Small intestine (tissue), 7 donors: ENCODE results near the gene DDR1. TPM values are rescaled to one million over a fixed set of nuclear protein-coding genes. Genes with fewer than 3 reads are reported as not detected.

Experiments
- DNase-seq, 2 donors: peaks; one replicate each; pipeline versions ENCODE4 v3.0.0 to v3.0.0-alpha.2; 2013
- FAIRE-seq: peaks from 2 replicates; lab custom pipeline; 2012; peaks lifted over from hg19 to GRCh38; lab: Jason Lieb, UNC
- H3K27ac ChIP-seq, 3 donors: one replicate each; pipeline ENCODE4 v1.5.1; 2013; ENCODE audit warnings: low read length in 2 of 3, mild to moderate bottlenecking in 2 of 3, control low read depth in 1 of 3, inconsistent platforms in 1 of 3, low read depth in 1 of 3, moderate library complexity in 1 of 3
- H3K27me3 ChIP-seq, 3 donors: one replicate each; pipeline ENCODE4 v1.6.1; 2013; ENCODE audit warnings: low read length in 3 of 3, inconsistent platforms in 1 of 3; ENCODE audit not compliant: control insufficient read depth in 3 of 3, insufficient read depth in 3 of 3
- H3K36me3 ChIP-seq, 3 donors: one replicate each; pipeline ENCODE4 v1.6.1; 2013; ENCODE audit warnings: low read length in 3 of 3, inconsistent platforms in 1 of 3, low read depth in 1 of 3, mild to moderate bottlenecking in 1 of 3, moderate library complexity in 1 of 3; ENCODE audit not compliant: control insufficient read depth in 3 of 3, insufficient read depth in 2 of 3
- H3K4me1 ChIP-seq, 3 donors: one replicate each; pipeline ENCODE4 v1.6.1; 2013; ENCODE audit warnings: low read length in 2 of 3, inconsistent platforms in 1 of 3, low read depth in 1 of 3, mild to moderate bottlenecking in 1 of 3, moderate library complexity in 1 of 3; ENCODE audit not compliant: control insufficient read depth in 3 of 3, insufficient read depth in 2 of 3
- H3K4me3 ChIP-seq, 3 donors: one replicate each; pipeline ENCODE4 v1.5.1; 2013; ENCODE audit warnings: low read length in 3 of 3, control low read depth in 1 of 3, inconsistent platforms in 1 of 3, low read depth in 1 of 3, mild to moderate bottlenecking in 1 of 3, moderate library complexity in 1 of 3
- H3K9me3 ChIP-seq, 2 donors: one replicate each; pipeline ENCODE4 v1.6.1; 2013; ENCODE audit warnings: low read depth in 1 of 2, low read length in 1 of 2; ENCODE audit not compliant: control insufficient read depth in 2 of 2, insufficient read depth in 1 of 2
- WGBS, 3 donors: extraction: QIAGEN DNeasy Blood & Tissue Kit; methylation state at CpG; one replicate each; pipeline ENCODE4 v1.1.7; 2013; 5-methylcytosine and 5-hydroxymethylcytosine counted together
- polyA plus RNA-seq, 4 donors: library from polyadenylated mRNA; stranded (reverse) in 3 of 4; unstranded in 1 of 4; fragments of 200-250 nt in 3 of 4; fragments of 120-200 nt in 1 of 4; gene quantifications; one replicate each; pipeline versions ENCODE4 v1.2.1 to v1.2.3, GENCODE V29; 2013
- donor health status: healthy with polysubstance abuse.
- donor health status: control.
- donor health status: control.
- donor health status: Bipolar disorder and iron deficiency.
- donor health status: healthy.

Gene DDR1
- polyA plus RNA-seq, 4 donors, result 45.7 to 185 (median 66.5) TPM

- FAIRE-seq (no peak), DNase-seq (no peak)
- Histone ChIP-seq H3K9me3 (no peaks in the 10 kb centered on the region), H3K4me1 (peaks cover 0 to under 1% (median 0%) of the 10 kb centered on the region in 3 donors), H3K36me3 (peaks cover 8 to 82% (median 30%) of the 10 kb centered on the region in 3 donors), H3K27me3 (no peaks in the 10 kb centered on the region), H3K27ac (no peak overlapping the region), H3K4me3 (no peak overlapping the region)
- WGBS, 3 donors, result 84 to 90% (median 87%) methylated on average over 19 to 21 of the region's 21 CpGs
Observed at GRCh38 chr6:30891816-30892538, 7.7 kb downstream of the DDR1 start.

GRCh38 chr6:30893001-30893591 is 8.8 kb downstream of the DDR1 start:
- H3K4me1 ChIP-seq, result no peaks in the 10 kb centered on the region
- DNase-seq (no peak), FAIRE-seq (no peak)
- 89 to 91% (median 89%) methylated on average over 14 to 16 of the region's 16 CpGs for WGBS, 3 donors
- peaks cover 13 to 93% (median 36%) of the 10 kb centered on the region in 3 donors for H3K36me3 ChIP-seq
- no peak overlapping the region for H3K4me3 ChIP-seq
- no peaks in the 10 kb centered on the region for H3K9me3 ChIP-seq
- no peak overlapping the region for H3K27ac ChIP-seq
- H3K27me3 ChIP-seq, result no peaks in the 10 kb centered on the region

DNA sequence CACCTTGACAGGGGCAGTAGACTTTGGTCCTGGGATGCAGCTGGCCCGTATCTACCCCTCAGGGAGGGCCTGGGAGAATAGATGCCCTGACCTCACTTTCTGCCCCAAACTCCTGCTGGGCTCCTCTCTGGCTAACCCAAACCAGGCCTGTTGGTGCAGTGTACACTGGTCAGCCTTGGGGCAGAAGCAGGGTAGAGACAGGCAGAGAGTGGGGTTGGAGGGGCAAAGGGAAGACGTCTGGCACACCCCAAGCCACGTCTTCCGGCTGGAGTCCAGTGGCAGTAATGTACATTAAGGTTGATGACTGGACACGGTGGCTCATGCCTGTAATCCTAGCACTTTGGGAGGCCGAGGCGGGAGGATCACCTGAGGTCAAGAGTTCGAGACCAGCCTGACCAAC is 9.3 kb downstream of the DDR1 start:
- Histone ChIP-seq H3K36me3 (peaks cover 13 to 96% (median 41%) of the 10 kb centered on the region in 3 donors), H3K9me3 (no peaks in the 10 kb centered on the region), H3K4me3 (no peak overlapping the region), H3K27me3 (no peaks in the 10 kb centered on the region), H3K27ac (no peak overlapping the region), H3K4me1 (no peaks in the 10 kb centered on the region)
- DNase-seq (no peak), FAIRE-seq (no peak)
- WGBS, 3 donors, result 89 to 91% (median 90%) methylated on average over 8 of the region's 8 CpGs

GRCh38 chr6:30894381-30894780 is 10.1 kb downstream of the DDR1 start:
- H3K4me1 ChIP-seq, result no peaks in the 10 kb centered on the region
- 89 to 96% (median 94%) methylated on average over 12 of the region's 12 CpGs for WGBS, 3 donors
- FAIRE-seq (no peak), DNase-seq (no peak)
- no peaks in the 10 kb centered on the region for H3K9me3 ChIP-seq
- no peak overlapping the region for H3K27ac ChIP-seq
- no peak overlapping the region for H3K4me3 ChIP-seq
- no peaks in the 10 kb centered on the region for H3K27me3 ChIP-seq
- peaks cover 13 to 96% (median 39%) of the 10 kb centered on the region in 3 donors for H3K36me3 ChIP-seq

GRCh38 chr6:30894935-30895334 is 10.6 kb downstream of the DDR1 start:
- Histone ChIP-seq H3K9me3 (no peaks in the 10 kb centered on the region), H3K27ac (no peak overlapping the region), H3K36me3 (peaks cover 13 to 94% (median 35%) of the 10 kb centered on the region in 3 donors), H3K27me3 (no peaks in the 10 kb centered on the region), H3K4me3 (no peak overlapping the region), H3K4me1 (no peaks in the 10 kb centered on the region)
- no peak for DNase-seq
- FAIRE-seq, result no peak
- 93 to 96% (median 93%) methylated on average over 3 of the region's 3 CpGs for WGBS, 3 donors

DNA sequence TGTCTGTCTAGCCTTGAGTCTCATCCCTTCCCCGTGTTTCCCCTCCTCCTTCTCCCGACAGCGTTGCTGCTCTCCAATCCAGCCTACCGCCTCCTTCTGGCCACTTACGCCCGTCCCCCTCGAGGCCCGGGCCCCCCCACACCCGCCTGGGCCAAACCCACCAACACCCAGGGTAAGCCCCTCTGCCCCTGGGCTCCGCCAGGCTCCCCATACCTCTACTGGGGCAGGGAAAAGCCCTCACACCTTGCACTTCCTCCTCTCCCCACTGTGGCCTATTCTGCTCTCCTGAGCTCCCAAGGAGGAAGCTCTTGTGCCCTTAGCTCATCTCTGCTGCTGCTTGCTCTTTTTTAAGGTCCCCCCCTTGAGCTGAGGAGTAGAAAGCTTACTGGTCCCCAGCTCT is 11.0 kb downstream of the DDR1 start:
- no peaks in the 10 kb centered on the region for H3K9me3 ChIP-seq
- WGBS, 3 donors, result 77 to 82% (median 79%) methylated on average over 10 of the region's 10 CpGs
- DNase-seq (no peak), FAIRE-seq (no peak)
- no peak overlapping the region for H3K4me3 ChIP-seq
- H3K4me1 ChIP-seq, result no peaks in the 10 kb centered on the region
- H3K27me3 ChIP-seq, result no peaks in the 10 kb centered on the region
- no peak overlapping the region for H3K27ac ChIP-seq
- peaks cover 13 to 94% (median 34%) of the 10 kb centered on the region in 3 donors for H3K36me3 ChIP-seq

DNA sequence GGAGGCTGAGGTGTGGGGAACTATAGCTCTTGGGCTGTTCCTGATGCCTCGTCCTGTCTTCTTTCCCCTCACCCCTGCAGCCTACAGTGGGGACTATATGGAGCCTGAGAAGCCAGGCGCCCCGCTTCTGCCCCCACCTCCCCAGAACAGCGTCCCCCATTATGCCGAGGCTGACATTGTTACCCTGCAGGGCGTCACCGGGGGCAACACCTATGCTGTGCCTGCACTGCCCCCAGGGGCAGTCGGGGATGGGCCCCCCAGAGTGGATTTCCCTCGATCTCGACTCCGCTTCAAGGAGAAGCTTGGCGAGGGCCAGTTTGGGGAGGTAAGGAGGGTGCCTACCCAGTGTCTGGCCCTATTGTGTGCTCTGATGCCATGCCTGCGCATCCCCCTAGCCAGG is 12.2 kb downstream of the DDR1 start:
- H3K9me3 ChIP-seq, result no peaks in the 10 kb centered on the region
- no peak overlapping the region for H3K4me3 ChIP-seq
- no peaks in the 10 kb centered on the region for H3K4me1 ChIP-seq
- H3K27ac ChIP-seq, result no peak overlapping the region
- H3K27me3 ChIP-seq, result no peaks in the 10 kb centered on the region
- no peak for DNase-seq
- 86 to 97% (median 95%) methylated on average over 13 of the region's 13 CpGs for WGBS, 3 donors
- peaks cover 13 to 82% (median 29%) of the 10 kb centered on the region in 3 donors for H3K36me3 ChIP-seq
- no peak for FAIRE-seq

DNA sequence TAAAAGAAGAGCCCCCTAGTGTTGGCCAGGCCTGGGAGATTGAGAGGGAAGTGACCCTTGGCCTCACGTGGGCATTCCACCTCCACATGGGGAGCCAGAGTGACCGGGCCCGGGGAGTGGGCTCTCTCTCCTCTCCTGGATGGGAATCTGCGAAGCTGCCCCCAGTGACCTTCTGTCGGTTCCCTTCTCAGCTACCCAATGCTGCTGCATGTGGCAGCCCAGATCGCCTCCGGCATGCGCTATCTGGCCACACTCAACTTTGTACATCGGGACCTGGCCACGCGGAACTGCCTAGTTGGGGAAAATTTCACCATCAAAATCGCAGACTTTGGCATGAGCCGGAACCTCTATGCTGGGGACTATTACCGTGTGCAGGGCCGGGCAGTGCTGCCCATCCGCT is 13.6 kb downstream of the DDR1 start:
- H3K27ac ChIP-seq, result no peak overlapping the region
- no peaks in the 10 kb centered on the region for H3K27me3 ChIP-seq
- DNase-seq (no peak), FAIRE-seq (no peak)
- 83 to 90% (median 88%) methylated on average over 16 of the region's 16 CpGs for WGBS, 3 donors
- H3K36me3 ChIP-seq, result peaks cover 13 to 68% (median 23%) of the 10 kb centered on the region in 3 donors
- H3K4me1 ChIP-seq, result no peaks in the 10 kb centered on the region
- no peak overlapping the region for H3K4me3 ChIP-seq
- H3K9me3 ChIP-seq, result no peaks in the 10 kb centered on the region
